Uterus (tissue), 4 donors: ENCODE data around the gene CERS6. TPM values are rescaled to one million over a fixed set of nuclear protein-coding genes. Genes with fewer than 3 reads are reported as not detected.

Experiments
- DNase-seq, 2 donors: peaks; one replicate each; pipeline ENCODE4 v3.0.0-alpha.2; 2019 to 2020
- H3K27ac ChIP-seq, 2 donors: fragments of 200-600 bp; sonication (generic); 1 replicate in 1 of 2; 2 replicates in 1 of 2; pipeline ENCODE4 v1.5.1; 2016 to 2018
- H3K27me3 ChIP-seq, 2 donors: fragments of 200-600 bp; sonication (generic); one replicate each; pipeline ENCODE4 v1.5.1; 2018 to 2019; ENCODE audit warnings: control low read depth in 1 of 2
- H3K36me3 ChIP-seq, 2 donors: fragments of 200-600 bp; sonication (generic); one replicate each; pipeline ENCODE4 v1.5.1; 2019; ENCODE audit warnings: control low read depth in 1 of 2
- H3K4me1 ChIP-seq, 2 donors: fragments of 200-600 bp; sonication (generic); one replicate each; pipeline ENCODE4 v1.5.1; 2018 to 2019; ENCODE audit warnings: control low read depth in 1 of 2
- H3K4me3 ChIP-seq, 2 donors: fragments of 200-600 bp; sonication (generic); 1 replicate in 1 of 2; 2 replicates in 1 of 2; pipeline ENCODE4 v1.5.1; 2018 to 2019; ENCODE audit warnings: mild to moderate bottlenecking in 1 of 2
- H3K9me3 ChIP-seq, 2 donors: fragments of 200-600 bp; sonication (generic); one replicate each; pipeline ENCODE4 v1.5.1; 2019; ENCODE audit warnings: control low read depth in 1 of 2
- POLR2A ChIP-seq, 2 donors: fragments of 450-650 bp; IDR thresholded peaks; one replicate each; pipeline ENCODE4 v1.6.1; 2016; ENCODE audit warnings: antibody characterized with exemption in 2 of 2, mild to moderate bottlenecking in 1 of 2, moderate library complexity in 1 of 2
- intact Hi-C: fragments of 100-400 bp; cut with DNase I; formaldehyde crosslinking; loops from one replicate; pipeline ENCODE4 v1.15.1; 2023; ENCODE audit warnings: low total_unique reads
- total RNA-seq, 4 donors: library from RNA; depleted of rRNA in 3 of 4; stranded (reverse); fragments of >200 nt in 3 of 4; gene quantifications; one replicate each; pipeline versions ENCODE4 v1.1.0 to v1.2.4, GENCODE V29; 2014 to 2023
- TF ChIP-seq, protein P1 (sequence below), 4 experiments: fragments of 200-600 bp in 2 of 4; fragments of 450-650 bp in 2 of 4; sonication (generic) in 2 of 4; IDR thresholded peaks; one replicate each; pipeline ENCODE4 v1.5.1; 2016 to 2019; ENCODE audit warnings: antibody characterized with exemption in 4 of 4, mild to moderate bottlenecking in 2 of 4, moderate library complexity in 1 of 4
- donor health status: DM: yes; HTN: yes; CAD: no.

Gene CERS6
- total RNA-seq, 4 donors from 2014 or later, result 20.0 to 47.2 (median 26.6) TPM

DNA sequence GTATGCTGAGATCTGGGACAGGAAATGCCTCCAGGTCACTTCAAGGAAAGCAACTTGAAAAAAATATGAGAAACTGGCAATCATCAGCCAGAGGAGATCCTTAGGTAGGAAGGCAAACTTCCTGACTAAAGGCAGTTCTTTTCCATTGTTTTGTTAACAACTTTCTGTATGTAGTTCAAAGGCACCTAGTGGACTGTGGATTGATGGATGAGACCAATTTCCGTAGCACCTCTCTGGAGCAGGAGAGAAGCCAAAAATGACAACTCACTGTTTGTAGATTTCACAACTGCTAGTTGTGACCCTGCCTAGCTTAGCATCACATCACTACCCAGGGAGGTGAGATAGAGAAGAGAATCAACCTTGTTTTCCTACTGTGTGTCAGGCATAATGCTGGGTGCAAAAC lies 324.6 kb downstream of the CERS6 start:
- Histone ChIP-seq H3K4me3 (no peak overlapping the region), H3K9me3 (no peaks in the 10 kb centered on the region), H3K27me3 (no peaks in the 10 kb centered on the region), H3K4me1 (no peaks in the 10 kb centered on the region), H3K27ac (no peak overlapping the region), H3K36me3 (no peaks in the 10 kb centered on the region)
- intact Hi-C loops, result no loop called here
- DNase-seq, result no peak
- TF ChIP-seq, protein P1, sequence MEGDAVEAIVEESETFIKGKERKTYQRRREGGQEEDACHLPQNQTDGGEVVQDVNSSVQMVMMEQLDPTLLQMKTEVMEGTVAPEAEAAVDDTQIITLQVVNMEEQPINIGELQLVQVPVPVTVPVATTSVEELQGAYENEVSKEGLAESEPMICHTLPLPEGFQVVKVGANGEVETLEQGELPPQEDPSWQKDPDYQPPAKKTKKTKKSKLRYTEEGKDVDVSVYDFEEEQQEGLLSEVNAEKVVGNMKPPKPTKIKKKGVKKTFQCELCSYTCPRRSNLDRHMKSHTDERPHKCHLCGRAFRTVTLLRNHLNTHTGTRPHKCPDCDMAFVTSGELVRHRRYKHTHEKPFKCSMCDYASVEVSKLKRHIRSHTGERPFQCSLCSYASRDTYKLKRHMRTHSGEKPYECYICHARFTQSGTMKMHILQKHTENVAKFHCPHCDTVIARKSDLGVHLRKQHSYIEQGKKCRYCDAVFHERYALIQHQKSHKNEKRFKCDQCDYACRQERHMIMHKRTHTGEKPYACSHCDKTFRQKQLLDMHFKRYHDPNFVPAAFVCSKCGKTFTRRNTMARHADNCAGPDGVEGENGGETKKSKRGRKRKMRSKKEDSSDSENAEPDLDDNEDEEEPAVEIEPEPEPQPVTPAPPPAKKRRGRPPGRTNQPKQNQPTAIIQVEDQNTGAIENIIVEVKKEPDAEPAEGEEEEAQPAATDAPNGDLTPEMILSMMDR (IDR thresholded peaks at IDR 0.05), result no peak
- no peak for TF ChIP-seq POLR2A (IDR thresholded peaks at IDR 0.05)

DNA sequence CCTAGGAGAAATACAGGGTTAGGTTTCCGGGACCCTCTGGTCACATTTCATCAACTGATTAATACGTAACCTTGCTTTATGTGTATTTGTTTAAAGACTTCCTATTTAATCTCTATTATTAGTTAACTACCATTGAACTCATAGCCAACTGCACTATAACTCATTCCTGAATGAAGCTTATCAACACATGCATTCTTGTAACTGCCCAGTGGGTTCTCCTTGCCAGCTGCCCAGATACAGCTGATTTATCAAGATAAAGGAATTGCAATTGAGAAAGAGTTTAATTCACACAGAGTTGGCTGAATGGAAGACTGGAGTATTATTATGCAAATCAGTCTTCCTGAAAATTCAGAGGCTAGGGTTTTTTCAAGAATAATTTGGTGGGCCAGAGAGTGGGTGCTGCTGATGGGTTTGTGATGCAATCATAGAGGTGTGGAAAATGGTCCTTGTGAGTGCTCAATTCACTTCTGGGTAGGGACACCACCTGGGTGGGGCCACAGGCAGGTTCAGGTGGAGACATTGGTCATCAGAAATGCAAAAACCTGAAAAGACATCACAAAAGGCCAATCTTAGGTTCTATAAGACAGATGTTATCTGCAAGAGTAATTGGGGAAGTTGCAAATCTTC lies 325.2 kb downstream of the CERS6 start:
- H3K36me3 ChIP-seq, result no peaks in the 10 kb centered on the region
- H3K27me3 ChIP-seq, result no peaks in the 10 kb centered on the region
- no peaks in the 10 kb centered on the region for H3K9me3 ChIP-seq
- intact Hi-C loops, result no loop called here
- no peak for DNase-seq
- TF ChIP-seq, protein P1 (IDR thresholded peaks at IDR 0.05), result no peak
- no peak for TF ChIP-seq POLR2A (IDR thresholded peaks at IDR 0.05)
- H3K4me1 ChIP-seq, result no peaks in the 10 kb centered on the region
- H3K4me3 ChIP-seq, result no peak overlapping the region
- no peak overlapping the region for H3K27ac ChIP-seq

DNA sequence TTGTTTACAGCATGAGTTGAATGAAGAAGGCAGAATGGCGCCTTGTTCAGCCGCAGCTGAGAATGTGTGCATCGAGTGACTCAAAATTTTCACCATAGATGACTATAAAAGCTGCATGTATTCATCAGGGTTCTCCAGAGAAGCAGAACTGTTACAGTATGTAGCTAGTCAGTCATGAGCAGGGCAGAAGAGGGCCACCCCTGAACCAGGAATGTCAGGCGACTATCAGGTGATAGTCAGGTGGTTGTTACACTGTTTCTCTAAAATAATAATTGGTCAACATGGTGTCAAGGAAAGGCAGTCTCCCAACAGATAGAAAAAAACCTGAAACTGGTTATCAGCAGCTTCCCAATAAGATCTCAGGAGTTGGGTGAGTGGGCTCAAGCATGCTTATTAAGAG lies 326.2 kb downstream of the CERS6 start:
- Histone ChIP-seq H3K4me1 (no peaks in the 10 kb centered on the region), H3K9me3 (no peaks in the 10 kb centered on the region), H3K27me3 (no peaks in the 10 kb centered on the region), H3K27ac (no peak overlapping the region), H3K4me3 (no peak overlapping the region), H3K36me3 (no peaks in the 10 kb centered on the region)
- intact Hi-C loops, result no loop called here
- DNase-seq, result no peak
- TF ChIP-seq, protein P1 (IDR thresholded peaks at IDR 0.05), result no peak
- TF ChIP-seq POLR2A (IDR thresholded peaks at IDR 0.05), result no peak

DNA sequence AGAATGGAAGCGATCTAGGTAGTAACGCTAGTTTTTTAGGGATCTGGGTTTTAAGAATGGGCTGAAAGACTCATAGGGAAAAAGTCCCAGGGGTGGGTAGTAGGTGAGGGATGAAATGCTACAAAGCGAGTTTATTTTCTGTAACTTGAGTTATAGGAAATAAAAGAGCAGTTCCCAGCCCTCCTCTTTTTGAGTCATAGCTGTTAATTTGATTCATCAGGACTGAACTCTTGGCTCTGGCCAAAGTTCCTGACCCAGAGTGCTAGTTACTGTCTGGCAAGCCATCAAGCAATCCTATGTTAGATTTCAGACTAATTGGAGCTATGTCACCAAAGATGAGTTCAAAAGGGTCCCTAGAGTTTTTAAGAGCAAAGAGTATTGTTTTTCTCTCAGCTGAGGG lies 328.9 kb downstream of the CERS6 start:
- no peaks in the 10 kb centered on the region for H3K36me3 ChIP-seq
- no peaks in the 10 kb centered on the region for H3K4me1 ChIP-seq
- H3K9me3 ChIP-seq, result no peaks in the 10 kb centered on the region
- TF ChIP-seq, protein P1 (IDR thresholded peaks at IDR 0.05), result no peak
- no peak for TF ChIP-seq POLR2A (IDR thresholded peaks at IDR 0.05)
- no peaks in the 10 kb centered on the region for H3K27me3 ChIP-seq
- H3K4me3 ChIP-seq, result no peak overlapping the region
- intact Hi-C loops, result no loop called here
- no peak overlapping the region for H3K27ac ChIP-seq
- DNase-seq, result no peak

DNA sequence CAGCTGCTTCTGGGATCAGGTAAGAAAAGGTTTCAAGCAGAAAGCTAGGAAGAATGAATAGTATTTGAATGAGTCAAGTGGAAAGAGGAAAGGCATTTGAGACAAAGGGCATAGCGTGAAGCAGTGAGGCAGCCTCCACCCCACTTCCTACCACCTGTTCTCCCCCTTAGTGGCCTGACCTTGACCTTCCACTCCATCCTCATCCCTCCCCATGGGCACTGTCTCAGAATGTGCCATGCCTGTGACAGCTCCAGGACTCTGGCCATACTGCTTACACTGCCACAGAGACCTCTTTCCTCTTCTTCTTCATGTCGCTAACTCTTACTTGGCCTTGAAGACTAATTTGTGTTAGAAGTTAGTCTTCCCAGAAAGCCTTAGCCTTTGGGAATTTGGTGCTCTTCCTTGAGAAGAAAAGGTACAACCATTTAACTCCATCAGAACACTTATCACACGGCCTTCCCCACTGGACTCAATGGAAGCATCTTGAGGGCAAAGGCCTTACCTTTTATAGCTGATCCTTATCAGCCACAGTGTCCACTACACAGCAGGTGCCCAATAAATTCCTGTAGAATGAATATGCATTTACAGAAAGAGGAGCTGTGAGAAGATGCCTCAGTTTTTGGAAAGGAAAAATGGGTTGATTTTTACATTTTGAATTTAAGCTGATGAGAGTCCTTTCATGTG lies 331.2 kb downstream of the CERS6 start:
- TF ChIP-seq POLR2A (IDR thresholded peaks at IDR 0.05), result no peak
- TF ChIP-seq, protein P1 (IDR thresholded peaks at IDR 0.05), result no peak
- intact Hi-C loops, result no loop called here

More for the DNA sequence above, 331.2 kb downstream of the CERS6 start:
- H3K4me3 ChIP-seq, result no peak overlapping the region
- no peaks in the 10 kb centered on the region for H3K9me3 ChIP-seq
- no peak for DNase-seq
- H3K27ac ChIP-seq, result no peak overlapping the region
- H3K4me1 ChIP-seq, result no peaks in the 10 kb centered on the region
- H3K27me3 ChIP-seq, result no peaks in the 10 kb centered on the region
- no peaks in the 10 kb centered on the region for H3K36me3 ChIP-seq
